Astrocyte of the cerebellum (primary cell): ENCODE results near the gene OBSCN.

ENCODE experiments used
- DNase-seq: peaks from one replicate; pipeline ENCODE4 v3.0.0-alpha.2; 2011; ENCODE audit warnings: low read depth
- H3K4me3 ChIP-seq: 2 replicates; pipeline ENCODE4 v1.5.1; 2011; ENCODE audit warnings: mild to moderate bottlenecking, low read depth, low read length, moderate library complexity
- in situ Hi-C: cut with HindIII; loops from 2 replicates; pipeline ENCODE4 v1.10.0; 2017; ENCODE audit warnings: low sequenced_read_pairs
- TF ChIP-seq, protein P1 (sequence below): IDR thresholded peaks from 2 replicates; pipeline ENCODE4 v1.5.1; 2012; ENCODE audit warnings: low read length, low read depth, moderate library complexity, mild to moderate bottlenecking; ENCODE audit errors: missing control alignments

OBSCN gene

DNA sequence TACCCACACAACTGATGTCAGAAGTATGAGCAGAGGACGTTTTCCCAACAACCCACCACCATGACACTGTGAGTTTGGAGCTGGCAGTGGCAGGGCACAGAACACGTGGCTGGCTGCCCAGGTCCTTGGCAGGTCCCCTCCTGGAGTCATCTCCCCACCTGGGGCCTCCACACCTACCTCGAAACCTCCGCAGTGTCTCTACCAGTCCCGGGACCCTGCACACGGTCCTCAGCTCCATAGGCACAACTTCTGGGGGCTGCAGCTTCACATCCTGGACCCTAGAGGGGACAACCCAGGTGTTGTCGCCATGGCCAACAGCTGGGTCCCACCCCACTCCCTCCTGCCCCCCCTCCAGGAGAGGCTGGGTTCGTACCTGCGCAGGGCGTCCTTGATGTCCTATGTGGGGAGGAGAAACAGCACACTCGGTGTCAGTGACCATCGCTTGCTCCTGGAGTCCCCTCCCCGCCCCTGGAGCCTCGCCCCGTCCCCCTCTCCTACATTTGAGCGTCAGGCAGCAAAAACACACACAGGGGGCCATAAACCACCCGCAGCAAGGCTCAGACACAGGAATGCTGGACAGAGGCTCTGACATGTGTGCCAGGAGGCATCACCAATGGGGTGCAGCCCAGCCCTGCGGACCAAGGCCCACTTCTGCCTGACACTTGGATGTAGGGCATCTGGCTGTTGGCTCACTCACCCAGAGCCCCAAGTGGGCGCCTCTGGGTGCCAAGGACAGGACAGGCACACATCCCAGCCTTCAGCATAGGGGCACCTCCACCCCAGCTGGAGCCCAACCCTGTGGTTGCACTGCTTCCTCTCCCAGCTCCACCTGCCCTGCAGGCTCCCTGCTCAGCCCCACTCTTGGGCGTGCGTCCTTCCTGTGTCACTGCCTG, 189.2 kb downstream of the OBSCN start:
- TF ChIP-seq, protein P1, sequence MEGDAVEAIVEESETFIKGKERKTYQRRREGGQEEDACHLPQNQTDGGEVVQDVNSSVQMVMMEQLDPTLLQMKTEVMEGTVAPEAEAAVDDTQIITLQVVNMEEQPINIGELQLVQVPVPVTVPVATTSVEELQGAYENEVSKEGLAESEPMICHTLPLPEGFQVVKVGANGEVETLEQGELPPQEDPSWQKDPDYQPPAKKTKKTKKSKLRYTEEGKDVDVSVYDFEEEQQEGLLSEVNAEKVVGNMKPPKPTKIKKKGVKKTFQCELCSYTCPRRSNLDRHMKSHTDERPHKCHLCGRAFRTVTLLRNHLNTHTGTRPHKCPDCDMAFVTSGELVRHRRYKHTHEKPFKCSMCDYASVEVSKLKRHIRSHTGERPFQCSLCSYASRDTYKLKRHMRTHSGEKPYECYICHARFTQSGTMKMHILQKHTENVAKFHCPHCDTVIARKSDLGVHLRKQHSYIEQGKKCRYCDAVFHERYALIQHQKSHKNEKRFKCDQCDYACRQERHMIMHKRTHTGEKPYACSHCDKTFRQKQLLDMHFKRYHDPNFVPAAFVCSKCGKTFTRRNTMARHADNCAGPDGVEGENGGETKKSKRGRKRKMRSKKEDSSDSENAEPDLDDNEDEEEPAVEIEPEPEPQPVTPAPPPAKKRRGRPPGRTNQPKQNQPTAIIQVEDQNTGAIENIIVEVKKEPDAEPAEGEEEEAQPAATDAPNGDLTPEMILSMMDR: no peak
- no peak overlapping the region for H3K4me3 ChIP-seq
- in situ Hi-C loops: no loop called here
- DNase-seq: no peak

GRCh38 chr1:228397966-228398365, 190.1 kb downstream of the OBSCN start:
- DNase-seq: no peak
- in situ Hi-C loops: no loop called here
- TF ChIP-seq, protein P1: no peak
- no peak overlapping the region for H3K4me3 ChIP-seq

DNA sequence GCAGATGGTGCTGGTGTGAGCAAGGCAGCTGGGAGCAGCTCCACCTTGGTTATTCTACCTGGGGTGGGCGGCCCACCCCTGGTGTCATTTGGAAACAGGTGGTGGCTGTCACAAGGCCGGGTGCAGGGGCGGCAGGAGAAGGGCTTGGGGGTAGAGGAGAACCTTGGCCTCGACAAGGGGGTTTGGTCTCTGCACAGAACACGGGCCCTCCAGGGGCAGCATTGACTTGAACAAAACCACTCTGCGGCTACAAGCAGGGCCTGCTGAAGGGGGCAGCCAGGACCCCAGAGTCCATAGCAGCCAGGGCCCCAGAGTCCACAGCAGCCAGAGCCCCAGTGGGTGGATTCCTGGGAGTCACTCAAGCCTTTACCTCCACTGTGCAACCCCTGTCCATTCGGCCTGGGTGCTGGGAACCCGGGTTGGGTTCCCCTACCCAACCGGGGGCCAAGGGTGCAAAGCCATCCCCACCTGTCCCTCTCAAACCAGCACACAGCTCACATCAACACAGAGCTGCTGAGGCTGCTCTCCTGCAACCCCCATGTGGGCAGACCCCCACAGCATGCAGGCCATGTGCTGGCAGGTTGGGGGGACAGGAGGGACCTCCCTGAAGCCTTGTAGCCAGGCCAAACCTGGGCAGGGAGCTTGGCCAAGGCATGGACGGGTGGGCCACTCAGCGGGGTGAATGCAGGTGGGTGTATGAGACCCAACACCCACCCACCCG, 191.1 kb downstream of the OBSCN start:
- TF ChIP-seq, protein P1: no peak
- no peak for DNase-seq
- in situ Hi-C loops: no loop called here
- no peak overlapping the region for H3K4me3 ChIP-seq

DNA sequence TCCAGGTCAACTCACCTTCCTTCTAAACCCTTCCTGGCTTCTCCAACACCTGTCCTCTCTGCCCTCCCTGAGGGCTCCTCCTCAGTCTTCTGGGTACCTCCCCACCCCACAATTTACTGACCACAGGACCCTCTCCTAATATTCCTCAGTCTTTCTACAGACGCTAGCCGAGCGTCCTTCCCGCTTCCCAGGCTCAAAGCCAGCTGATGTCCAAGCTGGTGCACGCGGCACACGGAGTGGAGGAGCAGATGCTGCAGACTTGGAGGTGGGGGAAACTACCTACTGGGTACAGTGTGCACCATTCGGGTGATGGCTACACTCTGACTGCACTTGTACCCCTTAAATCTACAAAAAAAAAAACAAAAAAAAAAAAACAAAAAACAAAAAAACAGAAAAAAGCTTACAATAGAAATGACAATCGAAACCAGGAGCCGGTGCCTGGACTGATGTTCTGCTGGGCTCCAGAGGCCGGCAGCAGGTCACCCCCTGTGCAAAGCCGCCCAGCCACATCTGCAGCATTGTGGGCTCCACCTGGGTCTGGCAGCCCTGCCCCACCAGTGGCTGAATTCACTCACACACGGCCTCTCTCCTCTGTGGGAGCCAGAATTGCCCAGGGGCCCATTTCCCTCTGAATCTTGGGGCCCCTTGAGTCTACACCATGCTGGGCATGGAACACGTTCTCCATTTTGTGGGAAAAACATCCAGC, 191.8 kb downstream of the OBSCN start:
- in situ Hi-C loops: no loop called here
- TF ChIP-seq, protein P1: no peak
- no peak for DNase-seq
- H3K4me3 ChIP-seq: no peak overlapping the region

- TF ChIP-seq, protein P1: no peak
- no peak for DNase-seq
- in situ Hi-C loops: no loop called here
- no peak overlapping the region for H3K4me3 ChIP-seq
Observed at GRCh38 chr1:228400237-228400651, 192.4 kb downstream of the OBSCN start.

GRCh38 chr1:228400692-228401454, 193.0 kb downstream of the OBSCN start:
- no peak for DNase-seq
- in situ Hi-C loops: no loop called here
- no peak overlapping the region for H3K4me3 ChIP-seq
- TF ChIP-seq, protein P1: no peak
